ENCODE measurements around the gene CWC22.

DNA sequence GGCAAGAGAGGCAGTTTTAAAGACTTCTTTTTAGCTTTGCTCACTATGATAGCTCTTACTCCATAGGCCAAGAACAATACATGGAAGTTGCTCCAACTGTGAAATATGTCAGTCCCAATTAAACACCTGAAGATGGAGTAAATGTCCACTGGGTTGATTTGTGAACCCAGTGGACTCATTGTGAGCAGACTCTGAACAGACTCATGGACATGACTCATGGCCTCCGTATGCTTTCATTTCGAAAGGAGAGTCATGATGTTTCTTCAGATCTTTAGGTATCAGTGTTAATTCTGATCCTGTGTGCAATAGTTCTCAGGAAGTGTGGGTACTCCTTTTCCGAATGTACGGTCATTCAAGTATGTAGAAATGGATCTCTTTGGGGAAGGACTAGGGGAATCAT is 5.4 kb upstream of the CWC22 start:
- no peak for TF ChIP-seq ATF6 (CRISPR knock-in tag; IDR thresholded peaks at IDR 0.05)
- TF ChIP-seq RELA (CRISPR knock-in tag; IDR thresholded peaks at IDR 0.05; ENCODE audit: borderline replicate concordance), result no peak
- no peak for TF ChIP-seq ESRRA (CRISPR knock-in tag; IDR thresholded peaks at IDR 0.05; ENCODE audit: borderline replicate concordance)
- TF ChIP-seq, protein P1, sequence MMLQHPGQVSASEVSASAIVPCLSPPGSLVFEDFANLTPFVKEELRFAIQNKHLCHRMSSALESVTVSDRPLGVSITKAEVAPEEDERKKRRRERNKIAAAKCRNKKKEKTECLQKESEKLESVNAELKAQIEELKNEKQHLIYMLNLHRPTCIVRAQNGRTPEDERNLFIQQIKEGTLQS (CRISPR knock-in tag; conservative IDR thresholded peaks at IDR 0.05), result no peak
- no peak for TF ChIP-seq STAT6 (CRISPR knock-in tag; conservative IDR thresholded peaks at IDR 0.05; ENCODE audit: low read depth)
- TF ChIP-seq ZNF121 (CRISPR knock-in tag; IDR thresholded peaks at IDR 0.05), result no peak
- TF ChIP-seq FOXP1 (CRISPR knock-in tag; IDR thresholded peaks at IDR 0.05; ENCODE audit: borderline replicate concordance), result no peak

All from WTC11 (cell line).